DOHH2 (cell line): ENCODE results near the gene EXOSC5.

Experiments used
- EZH2phosphoT487 ChIP-seq: fragments of 200-600 bp; sonication (generic); IDR thresholded peaks from 2 replicates; pipeline ENCODE4 v1.6.1; 2017; ENCODE audit warnings: borderline replicate concordance, mild to moderate bottlenecking, antibody characterized with exemption, low read length, moderate library complexity, mixed read lengths
- TF ChIP-seq, protein P1 (sequence below): fragments of 200-600 bp; sonication (generic); IDR thresholded peaks from one replicate; pipeline ENCODE4 v1.5.1; 2014; ENCODE audit warnings: antibody characterized with exemption, mild to moderate bottlenecking, low read depth, low read length; ENCODE audit not compliant: poor library complexity, severe bottlenecking

DNA sequence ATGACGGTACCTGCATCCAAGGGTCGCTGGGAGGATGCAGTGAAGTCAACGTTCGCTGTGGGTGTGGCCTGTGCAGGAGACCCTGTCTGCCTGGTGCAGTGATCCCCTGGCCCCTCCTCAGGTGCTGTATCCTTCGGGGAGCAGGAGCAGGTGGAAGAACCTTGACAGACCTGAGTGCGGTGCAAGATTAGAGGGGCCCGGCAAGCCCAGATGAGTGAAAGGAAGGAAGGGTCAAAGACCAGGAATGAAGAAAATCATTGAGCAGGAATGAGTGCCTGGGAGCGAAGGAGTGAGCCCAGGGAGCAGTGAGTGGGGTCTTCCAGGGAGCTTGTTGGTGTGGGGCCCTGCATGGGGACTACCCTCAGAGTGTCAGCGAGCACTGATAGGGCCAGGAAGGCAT is 17.3 kb upstream of the EXOSC5 start:
- TF ChIP-seq, protein P1, sequence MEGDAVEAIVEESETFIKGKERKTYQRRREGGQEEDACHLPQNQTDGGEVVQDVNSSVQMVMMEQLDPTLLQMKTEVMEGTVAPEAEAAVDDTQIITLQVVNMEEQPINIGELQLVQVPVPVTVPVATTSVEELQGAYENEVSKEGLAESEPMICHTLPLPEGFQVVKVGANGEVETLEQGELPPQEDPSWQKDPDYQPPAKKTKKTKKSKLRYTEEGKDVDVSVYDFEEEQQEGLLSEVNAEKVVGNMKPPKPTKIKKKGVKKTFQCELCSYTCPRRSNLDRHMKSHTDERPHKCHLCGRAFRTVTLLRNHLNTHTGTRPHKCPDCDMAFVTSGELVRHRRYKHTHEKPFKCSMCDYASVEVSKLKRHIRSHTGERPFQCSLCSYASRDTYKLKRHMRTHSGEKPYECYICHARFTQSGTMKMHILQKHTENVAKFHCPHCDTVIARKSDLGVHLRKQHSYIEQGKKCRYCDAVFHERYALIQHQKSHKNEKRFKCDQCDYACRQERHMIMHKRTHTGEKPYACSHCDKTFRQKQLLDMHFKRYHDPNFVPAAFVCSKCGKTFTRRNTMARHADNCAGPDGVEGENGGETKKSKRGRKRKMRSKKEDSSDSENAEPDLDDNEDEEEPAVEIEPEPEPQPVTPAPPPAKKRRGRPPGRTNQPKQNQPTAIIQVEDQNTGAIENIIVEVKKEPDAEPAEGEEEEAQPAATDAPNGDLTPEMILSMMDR: no peak
- TF ChIP-seq EZH2phosphoT487: no peak
